ENCODE results near the gene IGSF21. TPM values are rescaled to one million over a fixed set of nuclear protein-coding genes. Genes with fewer than 3 reads are reported as not detected.
"Not testable (repeated sequence)": the region's sequence is repeated elsewhere in the genome, so short reads cannot be mapped to it uniquely, and the experiment has no call there.

IGSF21 gene
- total and polyA plus RNA-seq, 4 donors: 0.31 to 1.5 (median 0.88) TPM

- Histone ChIP-seq H3K4me1 (ENCODE audit: control insufficient read depth in 4 of 4, insufficient read depth in 4 of 4, low read length in 3 of 4) (no peaks in the 10 kb centered on the region), H3K36me3 (ENCODE audit: control insufficient read depth in 4 of 4, insufficient read depth in 3 of 4, low read depth in 1 of 4, low read length in 3 of 4) (no peaks in the 10 kb centered on the region), H3K27me3 (ENCODE audit: control insufficient read depth in 4 of 4, insufficient read depth in 4 of 4, low read length in 3 of 4) (no peaks in the 10 kb centered on the region), H3K27ac (ENCODE audit: low read depth in 1 of 2, low read length in 2 of 2) (no peak overlapping the region), H3K9me3 (ENCODE audit: control insufficient read depth in 4 of 4, low read length in 3 of 4) (peaks cover 3 to 18% (median 7%) of the 10 kb centered on the region in 4 donors), H3K4me3 (ENCODE audit: low read depth in 1 of 3, low read length in 3 of 3) (no peak overlapping the region), H3K9ac (ENCODE audit: low read depth in 1 of 2, low read length in 2 of 2) (no peak overlapping the region)
- no peak for TF ChIP-seq HNF4A (conservative IDR thresholded peaks at IDR 0.05)
- no peak for TF ChIP-seq FOXA1 (IDR thresholded peaks at IDR 0.05)
- TF ChIP-seq SP1 (IDR thresholded peaks at IDR 0.05): no peak
- TF ChIP-seq ATF3 (IDR thresholded peaks at IDR 0.05): no peak
- no peak for TF ChIP-seq YY1 (IDR thresholded peaks at IDR 0.05)
- no peak for TF ChIP-seq MAX (IDR thresholded peaks at IDR 0.05)
- TF ChIP-seq REST (IDR thresholded peaks at IDR 0.05): no peak
- no peak for TF ChIP-seq EGR1 (IDR thresholded peaks at IDR 0.05; ENCODE audit: low read depth in 2 of 2)
- TF ChIP-seq FOXA2 (IDR thresholded peaks at IDR 0.05): no peak
- TF ChIP-seq HNF4G (IDR thresholded peaks at IDR 0.05): no peak
- TF ChIP-seq CTCF (IDR thresholded peaks at IDR 0.05; ENCODE audit: low read depth, low read length, missing input control): no peak
- no peak for TF ChIP-seq JUND (IDR thresholded peaks at IDR 0.05)
- TF ChIP-seq ZBTB33 (IDR thresholded peaks at IDR 0.05): no peak
- TF ChIP-seq RAD21 (IDR thresholded peaks at IDR 0.05): no peak
- TF ChIP-seq RXRA (IDR thresholded peaks at IDR 0.05): no peak
- TF ChIP-seq NR2F2 (IDR thresholded peaks at IDR 0.05): no peak
- WGBS: 78% methylated on average over 2 of the region's 2 CpGs
- DNase-seq (ENCODE audit: low spot score): no peak
These were observed 307.9 kb downstream of the IGSF21 start for GRCh38 chr1:18415448-18416027.

GRCh38 chr1:18416126-18416525 is 308.5 kb downstream of the IGSF21 start:
- H3K27ac ChIP-seq (ENCODE audit: low read depth in 1 of 2, low read length in 2 of 2); H3K27me3 ChIP-seq (ENCODE audit: control insufficient read depth in 4 of 4, insufficient read depth in 4 of 4, low read length in 3 of 4); H3K4me1 ChIP-seq (ENCODE audit: control insufficient read depth in 4 of 4, insufficient read depth in 4 of 4, low read length in 3 of 4); H3K4me3 ChIP-seq (ENCODE audit: low read depth in 1 of 3, low read length in 3 of 3); H3K9ac ChIP-seq (ENCODE audit: low read depth in 1 of 2, low read length in 2 of 2); DNase-seq (ENCODE audit: low spot score); H3K36me3 ChIP-seq (ENCODE audit: control insufficient read depth in 4 of 4, insufficient read depth in 3 of 4, low read depth in 1 of 4, low read length in 3 of 4): not testable (repeated sequence)
- 84% methylated on average over 5 of the region's 5 CpGs for WGBS
- H3K9me3 ChIP-seq (ENCODE audit: control insufficient read depth in 4 of 4, low read length in 3 of 4): peaks cover 3 to 16% (median 6%) of the 10 kb centered on the region in 4 donors

Measured in liver (tissue), 9 donors.